Glutamatergic neuron (in vitro differentiated cells): ENCODE results near the gene SYNJ2. TPM values are rescaled to one million over a fixed set of nuclear protein-coding genes. Genes with fewer than 3 reads are reported as not detected.

Source experiments
- DNase-seq: peaks from one replicate; pipeline ENCODE4 v3.0.0; 2022
- H3K27ac Mint-ChIP-seq: one replicate; pipeline ENCODE4 v1.8.0; 2020; ENCODE audit warnings: mild to moderate bottlenecking, mixed read lengths, inconsistent platforms; ENCODE audit not compliant: unreplicated experiment
- H3K27me3 Mint-ChIP-seq: one replicate; pipeline ENCODE4 v1.8.0; 2020; ENCODE audit warnings: mild to moderate bottlenecking, moderate library complexity, mixed read lengths, inconsistent platforms; ENCODE audit not compliant: unreplicated experiment
- H3K36me3 Mint-ChIP-seq: one replicate; pipeline ENCODE4 v1.8.0; 2020; ENCODE audit warnings: mild to moderate bottlenecking, mixed read lengths, inconsistent platforms; ENCODE audit not compliant: unreplicated experiment
- H3K4me1 Mint-ChIP-seq: one replicate; pipeline ENCODE4 v1.8.0; 2020; ENCODE audit warnings: mild to moderate bottlenecking, low read depth, mixed read lengths, inconsistent platforms; ENCODE audit not compliant: unreplicated experiment
- H3K4me3 Mint-ChIP-seq: one replicate; pipeline ENCODE4 v1.8.0; 2020; ENCODE audit warnings: mild to moderate bottlenecking, mixed read lengths, inconsistent platforms; ENCODE audit not compliant: unreplicated experiment
- H3K9me3 Mint-ChIP-seq: one replicate; pipeline ENCODE4 v1.8.0; 2020; ENCODE audit warnings: mild to moderate bottlenecking, moderate library complexity, mixed read lengths, inconsistent platforms; ENCODE audit not compliant: unreplicated experiment
- CTCF ChIP-seq: fragments of 200-600 bp; sonication (generic); IDR thresholded peaks from one replicate; pipeline ENCODE4 v1.5.0; 2021; ENCODE audit not compliant: partially characterized antibody, unreplicated experiment
- total RNA-seq: library from RNA; stranded (reverse); fragmentation: NEBNext Ultra II Directional; extraction: Animal tissue kit (Norgen Biotek cat#: 25700); gene quantifications from one replicate; pipeline ENCODE4 v1.2.1, GENCODE V29; 2021; ENCODE audit not compliant: unreplicated experiment

Gene SYNJ2
- total RNA-seq, 1 donor from 2014 or later = 2.4 TPM

DNA sequence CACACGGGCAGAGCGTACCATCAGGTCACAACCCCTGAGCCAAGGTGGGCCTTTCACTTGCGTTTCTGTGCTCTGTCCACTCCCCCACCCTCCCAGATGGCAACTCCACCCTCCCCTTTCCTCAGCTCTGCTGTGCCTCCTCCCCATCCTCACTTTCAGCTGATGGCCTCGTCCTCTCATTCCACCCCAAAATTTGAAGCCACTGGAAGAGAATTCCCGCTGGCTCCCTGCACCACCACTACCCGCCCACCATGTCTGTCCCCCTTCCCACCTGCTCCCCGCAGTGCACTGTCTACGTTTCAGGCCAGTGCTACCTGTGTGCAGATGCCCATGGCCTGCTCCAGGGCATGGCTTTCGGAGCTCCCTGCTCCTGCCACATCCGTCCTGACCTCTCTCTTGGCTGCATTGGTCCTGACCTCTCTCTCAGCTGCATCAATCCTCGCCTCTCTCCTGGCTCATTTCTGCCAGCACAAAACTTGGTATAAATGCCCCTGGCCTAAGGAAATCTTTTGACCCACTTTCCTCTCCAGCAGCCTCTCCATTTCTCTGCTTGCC is 24.0 kb downstream of the SYNJ2 start:
- TF ChIP-seq CTCF = no peak
- Mint-ChIP-seq H3K4me3 (no peak overlapping the region), H3K27ac (no peak overlapping the region), H3K9me3 (peaks cover 10% of the 10 kb centered on the region), H3K27me3 (peaks cover 21% of the 10 kb centered on the region), H3K4me1 (peaks cover 10% of the 10 kb centered on the region), H3K36me3 (peaks cover 15% of the 10 kb centered on the region)
- no peak for DNase-seq

DNA sequence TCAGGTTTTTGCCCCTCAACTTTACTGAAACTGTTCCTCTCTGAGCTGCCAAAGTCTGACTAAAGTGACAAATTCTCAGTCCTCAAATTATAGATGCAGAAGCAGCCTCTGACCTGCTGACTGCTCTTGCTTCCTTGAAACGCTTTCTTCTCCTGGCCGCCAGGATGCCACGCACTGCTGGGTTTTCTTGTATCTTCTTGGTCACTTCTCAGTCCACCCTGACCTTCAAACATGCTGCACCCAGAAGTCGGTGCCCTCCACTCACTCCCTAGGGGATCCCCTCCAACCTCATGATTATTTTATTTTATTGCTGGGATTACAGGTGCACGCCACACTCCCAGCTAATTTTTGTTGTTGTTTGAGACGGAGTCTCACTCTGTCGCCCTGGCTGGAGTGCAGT is 24.7 kb downstream of the SYNJ2 start:
- Mint-ChIP-seq H3K27me3 (peaks cover 23% of the 10 kb centered on the region), H3K9me3 (peaks cover 6% of the 10 kb centered on the region), H3K36me3 (peaks cover 22% of the 10 kb centered on the region), H3K4me1 (peaks cover 10% of the 10 kb centered on the region), H3K4me3 (no peak overlapping the region), H3K27ac (no peak overlapping the region)
- DNase-seq = no peak
- TF ChIP-seq CTCF = no peak

- Mint-ChIP-seq H3K9me3 (peaks cover 6% of the 10 kb centered on the region), H3K4me1 (peaks cover 14% of the 10 kb centered on the region), H3K27ac (no peak overlapping the region), H3K27me3 (peaks cover 23% of the 10 kb centered on the region), H3K36me3 (peaks cover 20% of the 10 kb centered on the region), H3K4me3 (no peak overlapping the region)
- no peak for DNase-seq
- no peak for TF ChIP-seq CTCF
Observed at GRCh38 chr6:158006821-158007570, 25.3 kb downstream of the SYNJ2 start.

DNA sequence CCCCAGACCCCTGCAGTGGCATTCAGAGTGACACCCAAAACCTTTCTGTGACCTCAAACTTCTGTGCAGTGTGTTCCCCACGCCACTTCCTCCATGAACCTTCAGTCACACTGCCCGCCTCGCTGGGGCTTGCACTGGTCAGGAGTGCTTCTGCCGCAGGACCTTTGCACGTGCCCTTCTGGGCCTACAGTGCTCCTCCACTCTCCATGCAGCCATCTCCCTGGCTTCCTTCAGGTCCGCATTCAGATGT is 27.1 kb downstream of the SYNJ2 start:
- TF ChIP-seq CTCF = no peak
- Mint-ChIP-seq H3K27ac (no peak overlapping the region), H3K4me1 (peaks cover 23% of the 10 kb centered on the region), H3K9me3 (peaks cover 10% of the 10 kb centered on the region), H3K36me3 (peaks cover 10% of the 10 kb centered on the region), H3K4me3 (no peak overlapping the region), H3K27me3 (peaks cover 18% of the 10 kb centered on the region)
- DNase-seq = no peak

DNA sequence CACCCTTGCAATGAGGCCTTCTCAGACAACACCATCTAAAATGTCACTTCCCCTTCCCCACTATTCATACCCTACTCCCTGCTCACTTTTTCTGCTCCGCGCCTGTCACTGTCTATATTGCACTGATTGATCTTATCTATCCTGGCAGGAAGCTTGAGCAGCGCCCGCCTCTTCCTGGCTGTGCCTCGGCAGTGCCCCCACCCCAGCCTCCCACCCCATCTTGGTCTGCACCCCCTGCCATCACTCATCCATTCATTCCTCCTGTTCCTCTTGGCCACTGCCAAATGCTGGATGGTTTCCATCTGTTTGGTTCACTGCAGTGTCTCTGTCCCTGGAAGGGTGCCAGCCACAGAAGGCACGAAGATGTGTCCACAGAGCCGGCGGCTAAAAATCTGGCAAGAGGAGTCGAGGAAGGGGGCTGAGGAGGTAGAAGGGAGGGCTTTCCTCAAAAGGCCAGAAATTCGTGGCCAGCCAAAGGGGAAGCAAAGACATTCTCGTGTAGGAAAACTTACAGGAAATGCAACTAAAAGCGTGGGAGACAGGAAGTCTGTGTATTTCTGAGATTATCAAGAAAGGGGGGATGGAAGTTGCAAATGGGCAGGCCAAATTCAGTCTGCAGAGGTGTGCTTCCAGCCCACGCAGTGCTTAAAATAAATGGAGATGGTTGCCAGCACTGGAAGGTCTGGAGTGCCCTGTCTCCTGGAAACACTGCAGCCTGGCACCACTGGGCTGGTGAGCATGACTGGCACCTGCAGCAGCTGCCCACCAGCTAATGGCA is 27.6 kb downstream of the SYNJ2 start:
- peaks cover 14% of the 10 kb centered on the region for H3K27me3 Mint-ChIP-seq
- DNase-seq = no peak
- peaks cover 10% of the 10 kb centered on the region for H3K36me3 Mint-ChIP-seq
- H3K4me3 Mint-ChIP-seq = no peak overlapping the region
- H3K27ac Mint-ChIP-seq = no peak overlapping the region
- no peak for TF ChIP-seq CTCF
- peaks cover 25% of the 10 kb centered on the region for H3K4me1 Mint-ChIP-seq
- H3K9me3 Mint-ChIP-seq = peaks cover 10% of the 10 kb centered on the region
